Measurements from ENCODE around the gene E2F6.

DNA sequence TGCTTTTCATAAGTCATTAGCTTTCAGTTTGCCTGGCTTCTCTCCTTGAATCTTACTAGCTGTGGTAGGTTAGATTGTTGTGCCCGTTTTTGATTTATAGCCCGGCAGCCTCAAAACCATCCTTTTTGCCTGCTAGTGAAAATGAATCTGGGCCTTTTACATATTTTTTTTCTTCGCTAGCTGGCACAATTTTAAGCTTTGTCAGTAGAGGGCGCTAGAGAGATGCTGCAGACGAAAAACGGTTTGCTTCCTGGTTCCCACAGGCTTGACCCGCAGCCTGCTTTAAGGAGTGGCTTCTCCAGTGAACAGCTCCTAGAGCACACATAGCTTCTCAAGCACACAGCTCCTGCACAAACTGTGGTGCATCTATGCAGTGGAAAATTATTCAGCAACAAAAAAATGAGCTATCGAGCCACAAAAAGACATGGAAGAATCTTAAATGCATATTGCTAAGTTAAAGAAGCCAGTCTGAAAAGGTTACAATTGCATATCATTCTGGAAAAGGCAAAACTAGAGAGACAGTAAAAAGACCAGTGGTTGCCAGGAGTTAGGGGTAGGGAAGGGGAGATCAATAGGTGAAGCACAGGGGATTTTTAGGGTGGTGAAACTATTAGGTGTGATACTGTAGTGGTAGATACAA is 47.9 kb downstream of the E2F6 start:
- no peak for TF ChIP-seq GABPA (IDR thresholded peaks at IDR 0.05; ENCODE audit: borderline replicate concordance, insufficient read depth, low read length)
- peak; percentile 50 to 61 for TF ChIP-seq RAD21 (IDR thresholded peaks at IDR 0.05 in 1 of 2, conservative IDR thresholded peaks at IDR 0.05 in 1 of 2; ENCODE audit: low read depth in 2 of 2, low read length in 2 of 2)
- TF ChIP-seq, protein P1, sequence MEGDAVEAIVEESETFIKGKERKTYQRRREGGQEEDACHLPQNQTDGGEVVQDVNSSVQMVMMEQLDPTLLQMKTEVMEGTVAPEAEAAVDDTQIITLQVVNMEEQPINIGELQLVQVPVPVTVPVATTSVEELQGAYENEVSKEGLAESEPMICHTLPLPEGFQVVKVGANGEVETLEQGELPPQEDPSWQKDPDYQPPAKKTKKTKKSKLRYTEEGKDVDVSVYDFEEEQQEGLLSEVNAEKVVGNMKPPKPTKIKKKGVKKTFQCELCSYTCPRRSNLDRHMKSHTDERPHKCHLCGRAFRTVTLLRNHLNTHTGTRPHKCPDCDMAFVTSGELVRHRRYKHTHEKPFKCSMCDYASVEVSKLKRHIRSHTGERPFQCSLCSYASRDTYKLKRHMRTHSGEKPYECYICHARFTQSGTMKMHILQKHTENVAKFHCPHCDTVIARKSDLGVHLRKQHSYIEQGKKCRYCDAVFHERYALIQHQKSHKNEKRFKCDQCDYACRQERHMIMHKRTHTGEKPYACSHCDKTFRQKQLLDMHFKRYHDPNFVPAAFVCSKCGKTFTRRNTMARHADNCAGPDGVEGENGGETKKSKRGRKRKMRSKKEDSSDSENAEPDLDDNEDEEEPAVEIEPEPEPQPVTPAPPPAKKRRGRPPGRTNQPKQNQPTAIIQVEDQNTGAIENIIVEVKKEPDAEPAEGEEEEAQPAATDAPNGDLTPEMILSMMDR (IDR thresholded peaks at IDR 0.05; ENCODE audit: control extremely low read depth in 1 of 3, insufficient read depth in 1 of 3, low read depth in 1 of 3, low read length in 3 of 3), result peak; percentile 18 to 71 (median 53)
- no peak for TF ChIP-seq EZH2 (IDR thresholded peaks at IDR 0.05; ENCODE audit: low read depth, low read length, severe bottlenecking)
- TF ChIP-seq POLR2A (IDR thresholded peaks at IDR 0.05; ENCODE audit: control extremely low read depth in 1 of 2, low read depth in 2 of 2, low read length in 2 of 2), result no peak
- no peak for TF ChIP-seq CBX8 (IDR thresholded peaks at IDR 0.05; ENCODE audit: borderline replicate concordance, low read depth, low read length)
- TF ChIP-seq NRF1 (IDR thresholded peaks at IDR 0.05; ENCODE audit: low read depth, low read length), result no peak
- no peak for TF ChIP-seq SAP30 (IDR thresholded peaks at IDR 0.05; ENCODE audit: insufficient read depth, insufficient replicate concordance, low read length)
- no peak for TF ChIP-seq HDAC2 (IDR thresholded peaks at IDR 0.05; ENCODE audit: borderline replicate concordance in 1 of 2, low read depth in 2 of 2, low read length in 2 of 2)
- TF ChIP-seq YY1 (IDR thresholded peaks at IDR 0.05; ENCODE audit: low read depth, low read length), result no peak
- TF ChIP-seq KDM5A (IDR thresholded peaks at IDR 0.05; ENCODE audit: low read length), result no peak
- TF ChIP-seq, protein P2, sequence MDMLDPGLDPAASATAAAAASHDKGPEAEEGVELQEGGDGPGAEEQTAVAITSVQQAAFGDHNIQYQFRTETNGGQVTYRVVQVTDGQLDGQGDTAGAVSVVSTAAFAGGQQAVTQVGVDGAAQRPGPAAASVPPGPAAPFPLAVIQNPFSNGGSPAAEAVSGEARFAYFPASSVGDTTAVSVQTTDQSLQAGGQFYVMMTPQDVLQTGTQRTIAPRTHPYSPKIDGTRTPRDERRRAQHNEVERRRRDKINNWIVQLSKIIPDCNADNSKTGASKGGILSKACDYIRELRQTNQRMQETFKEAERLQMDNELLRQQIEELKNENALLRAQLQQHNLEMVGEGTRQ (IDR thresholded peaks at IDR 0.05; ENCODE audit: low read length), result no peak
- TF ChIP-seq TCF12 (IDR thresholded peaks at IDR 0.05; ENCODE audit: low read depth, low read length), result no peak
- TF ChIP-seq POU5F1 (IDR thresholded peaks at IDR 0.05; ENCODE audit: low read depth, low read length), result no peak

Data from H1 (cell line).